Caco-2 (cell line): ENCODE results near the gene APC. TPM values are rescaled to one million over a fixed set of nuclear protein-coding genes. Genes with fewer than 3 reads are reported as not detected.

Source experiments
- BruUV-seq: library from RNA; stranded (reverse); fragments of 400-500 nt; replicated peaks from 2 replicates; lab custom pipeline; 2021; lab: Mats Ljungman, UMichigan
- CTCF ChIA-PET: fragments of 300-600 bp; sonication (Branson Sonifier 250); formaldehyde crosslinking; loops from one replicate; lab custom pipeline; 2022; ENCODE audit warnings: antibody characterized with exemption; lab: Charles Lee
- POLR2A ChIA-PET: fragments of 300-600 bp; sonication (Branson Sonifier 250); formaldehyde crosslinking; loops from one replicate; lab custom pipeline; 2022; ENCODE audit warnings: antibody characterized with exemption; lab: Charles Lee
- DNase-seq, 2 experiments: peaks; one replicate each; pipeline versions ENCODE4 v3.0.0 to v3.0.0-alpha.2; 2020 to 2022
- H3K27me3 ChIP-seq: replicated peaks from 2 replicates; pipeline ENCODE4 v1.6.0; 2011; ENCODE audit warnings: low read length; ENCODE audit not compliant: control insufficient read depth, insufficient read depth
- H3K36me3 ChIP-seq: 2 replicates; pipeline ENCODE4 v1.5.1; 2011; ENCODE audit warnings: low read length; ENCODE audit not compliant: control insufficient read depth, insufficient read depth
- H3K4me1 ChIP-seq: fragments of 250-450 bp; sonication (Bioruptor Pico); 2 replicates; pipeline ENCODE4 v1.5.1; 2020; ENCODE audit warnings: mild to moderate bottlenecking
- H3K4me3 ChIP-seq: 2 replicates; pipeline ENCODE4 v1.5.1; 2011; ENCODE audit warnings: low read depth, mild to moderate bottlenecking, control low read depth, low read length
- H3K9me3 ChIP-seq: fragments of 250-450 bp; sonication (Bioruptor Pico); 2 replicates; pipeline ENCODE4 v1.5.1; 2020; ENCODE audit warnings: mild to moderate bottlenecking, moderate library complexity
- H3K27ac Mint-ChIP-seq: one replicate; pipeline ENCODE4 v1.8.0; 2022; ENCODE audit warnings: mixed read lengths; ENCODE audit not compliant: unreplicated experiment
- H3K27me3 Mint-ChIP-seq: one replicate; pipeline ENCODE4 v1.8.0; 2022; ENCODE audit warnings: mixed read lengths; ENCODE audit not compliant: insufficient read depth, unreplicated experiment
- H3K36me3 Mint-ChIP-seq: one replicate; pipeline ENCODE4 v1.8.0; 2022; ENCODE audit warnings: mild to moderate bottlenecking, mixed read lengths; ENCODE audit not compliant: insufficient read depth, unreplicated experiment
- H3K4me1 Mint-ChIP-seq: one replicate; pipeline ENCODE4 v1.8.0; 2022; ENCODE audit warnings: low read depth, mixed read lengths; ENCODE audit not compliant: unreplicated experiment
- H3K4me3 Mint-ChIP-seq: one replicate; pipeline ENCODE4 v1.8.0; 2022; ENCODE audit warnings: mild to moderate bottlenecking, moderate library complexity, mixed read lengths; ENCODE audit not compliant: unreplicated experiment
- H3K9me3 Mint-ChIP-seq: one replicate; pipeline ENCODE4 v1.8.0; 2022; ENCODE audit warnings: mixed read lengths; ENCODE audit not compliant: unreplicated experiment
- intact Hi-C: fragments of 100-400 bp; cut with micrococcal nuclease; formaldehyde crosslinking; loops from one replicate; pipeline ENCODE4 v1.10.0; 2022; ENCODE audit not compliant: unreplicated experiment
- total RNA-seq: library from RNA; stranded (reverse); gene quantifications from 2 replicates; pipeline ENCODE4 v1.2.3, GENCODE V29; 2022
- TF ChIP-seq, protein P1 (sequence below), 2 experiments: fragments of 200-600 bp in 1 of 2; IDR thresholded peaks; 1 replicate in 1 of 2; 2 replicates in 1 of 2; pipeline versions ENCODE4 v1.5.1 to v1.8.0; 2011 to 2022; ENCODE audit warnings: antibody characterized with exemption in 1 of 2, control low read depth in 1 of 2, inconsistent platforms in 1 of 2, low read depth in 1 of 2, low read length in 1 of 2, mild to moderate bottlenecking in 1 of 2, moderate library complexity in 1 of 2; ENCODE audit not compliant: insufficient read depth in 1 of 2, severe bottlenecking in 1 of 2, unreplicated experiment in 1 of 2

Gene APC
- total RNA-seq, 1 experiment from 2014 or later = 28.6 TPM

DNA sequence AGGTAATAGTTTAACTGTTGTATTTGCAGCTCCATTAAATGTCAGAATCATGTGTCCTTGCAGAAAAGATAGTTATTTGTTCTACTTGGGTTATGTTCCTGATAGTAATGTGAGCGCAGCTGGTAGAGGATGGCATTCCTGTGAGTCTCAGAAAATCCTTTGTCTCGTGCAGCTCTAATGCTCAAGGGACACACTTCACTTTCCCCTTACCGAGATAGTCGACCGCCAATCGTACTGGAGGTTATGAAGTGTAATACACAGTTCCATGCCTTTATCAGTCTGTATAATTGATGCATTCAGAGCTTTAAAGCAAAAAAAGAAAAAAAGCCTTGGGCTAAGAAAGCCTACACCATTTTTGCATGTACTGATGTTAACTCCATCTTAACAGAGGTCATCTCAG lies 63.2 kb downstream of the APC start:
- intact Hi-C loops = no loop called here
- no peak for DNase-seq
- H3K36me3 ChIP-seq = no peaks in the 10 kb centered on the region
- ChIA-PET CTCF (no interaction called here), POLR2A (no interaction called here)
- H3K36me3 Mint-ChIP-seq = peaks cover 8% of the 10 kb centered on the region
- H3K4me1 ChIP-seq = peaks cover 20% of the 10 kb centered on the region
- H3K4me3 Mint-ChIP-seq = no peak overlapping the region
- H3K27me3 Mint-ChIP-seq = no peaks in the 10 kb centered on the region
- H3K9me3 ChIP-seq = no peaks in the 10 kb centered on the region
- no peak overlapping the region for H3K27ac Mint-ChIP-seq
- TF ChIP-seq, protein P1, sequence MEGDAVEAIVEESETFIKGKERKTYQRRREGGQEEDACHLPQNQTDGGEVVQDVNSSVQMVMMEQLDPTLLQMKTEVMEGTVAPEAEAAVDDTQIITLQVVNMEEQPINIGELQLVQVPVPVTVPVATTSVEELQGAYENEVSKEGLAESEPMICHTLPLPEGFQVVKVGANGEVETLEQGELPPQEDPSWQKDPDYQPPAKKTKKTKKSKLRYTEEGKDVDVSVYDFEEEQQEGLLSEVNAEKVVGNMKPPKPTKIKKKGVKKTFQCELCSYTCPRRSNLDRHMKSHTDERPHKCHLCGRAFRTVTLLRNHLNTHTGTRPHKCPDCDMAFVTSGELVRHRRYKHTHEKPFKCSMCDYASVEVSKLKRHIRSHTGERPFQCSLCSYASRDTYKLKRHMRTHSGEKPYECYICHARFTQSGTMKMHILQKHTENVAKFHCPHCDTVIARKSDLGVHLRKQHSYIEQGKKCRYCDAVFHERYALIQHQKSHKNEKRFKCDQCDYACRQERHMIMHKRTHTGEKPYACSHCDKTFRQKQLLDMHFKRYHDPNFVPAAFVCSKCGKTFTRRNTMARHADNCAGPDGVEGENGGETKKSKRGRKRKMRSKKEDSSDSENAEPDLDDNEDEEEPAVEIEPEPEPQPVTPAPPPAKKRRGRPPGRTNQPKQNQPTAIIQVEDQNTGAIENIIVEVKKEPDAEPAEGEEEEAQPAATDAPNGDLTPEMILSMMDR (IDR thresholded peaks at IDR 0.05; ENCODE audit: insufficient read depth in 1 of 2, low read depth in 1 of 2, low read length in 1 of 2, severe bottlenecking in 1 of 2, unreplicated experiment in 1 of 2) = no peak
- H3K9me3 Mint-ChIP-seq = no peaks in the 10 kb centered on the region
- H3K4me1 Mint-ChIP-seq = peaks cover 28% of the 10 kb centered on the region
- no peak overlapping the region for H3K4me3 ChIP-seq
- H3K27me3 ChIP-seq = no peaks in the 10 kb centered on the region
- no TSS peak for BruUV-seq

DNA sequence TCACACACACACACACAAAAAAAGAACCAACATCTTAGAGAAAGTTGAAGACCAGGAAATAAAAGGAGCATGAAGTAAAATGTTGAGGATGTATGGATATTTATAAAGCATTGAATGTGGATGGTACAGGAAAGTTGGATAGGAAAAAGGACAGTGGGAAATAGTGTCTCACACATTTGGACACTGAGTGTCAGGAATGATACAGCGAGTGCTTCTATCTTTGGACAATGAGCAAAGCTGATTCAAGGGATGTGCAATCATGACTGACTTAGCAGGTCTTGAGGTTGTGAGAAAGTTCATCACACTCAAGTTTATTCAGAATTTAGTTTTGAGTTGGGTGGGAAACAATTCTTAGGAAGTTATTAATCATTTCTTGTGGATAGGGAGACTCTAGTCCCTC lies 73.3 kb downstream of the APC start:
- TF ChIP-seq, protein P1 (IDR thresholded peaks at IDR 0.05; ENCODE audit: insufficient read depth in 1 of 2, low read depth in 1 of 2, low read length in 1 of 2, severe bottlenecking in 1 of 2, unreplicated experiment in 1 of 2) = no peak
- Histone ChIP-seq H3K36me3 (no peaks in the 10 kb centered on the region), H3K27me3 (no peaks in the 10 kb centered on the region), H3K4me1 (no peaks in the 10 kb centered on the region), H3K4me3 (no peak overlapping the region), H3K9me3 (no peaks in the 10 kb centered on the region)
- Mint-ChIP-seq H3K36me3 (peaks cover 16% of the 10 kb centered on the region), H3K27me3 (no peaks in the 10 kb centered on the region), H3K4me1 (no peaks in the 10 kb centered on the region), H3K9me3 (no peaks in the 10 kb centered on the region), H3K4me3 (no peak overlapping the region), H3K27ac (no peak overlapping the region)
- CTCF ChIA-PET = interaction anchor here (0.9 kb wide), 1 partner anchor 38 kb away, joined by 3 read pairs; no protein-coding TSS in a partner anchor
- no peak for DNase-seq
- intact Hi-C loops = no loop called here
- POLR2A ChIA-PET = no interaction called here
- no TSS peak for BruUV-seq

DNA sequence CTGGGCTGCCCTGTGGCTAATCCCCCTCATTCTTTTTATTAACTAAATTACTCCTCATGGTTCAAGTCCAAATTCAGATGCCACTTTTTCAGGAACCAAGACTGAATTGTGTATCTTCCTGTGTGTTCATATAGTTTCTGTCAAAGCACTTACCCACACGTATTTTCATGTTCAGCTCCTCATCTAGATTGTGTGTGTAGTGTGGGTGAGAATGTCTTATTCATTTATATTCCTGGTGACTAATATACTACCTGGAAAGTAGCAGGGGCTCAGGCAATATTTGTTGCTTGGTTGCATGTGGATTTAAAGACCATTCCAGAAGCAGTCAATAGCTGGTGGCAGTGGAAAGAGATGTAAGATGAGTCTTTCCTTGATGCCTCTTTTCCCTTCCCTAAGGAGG lies 74.9 kb downstream of the APC start:
- no peaks in the 10 kb centered on the region for H3K9me3 Mint-ChIP-seq
- ChIA-PET CTCF (interaction anchor here (0.8 kb wide), 1 partner anchor 36 kb away, joined by 3 read pairs; no protein-coding TSS in a partner anchor), POLR2A (no interaction called here)
- no peaks in the 10 kb centered on the region for H3K27me3 Mint-ChIP-seq
- no peaks in the 10 kb centered on the region for H3K4me1 Mint-ChIP-seq
- no peaks in the 10 kb centered on the region for H3K36me3 ChIP-seq
- TF ChIP-seq, protein P1 (IDR thresholded peaks at IDR 0.05; ENCODE audit: insufficient read depth in 1 of 2, low read depth in 1 of 2, low read length in 1 of 2, severe bottlenecking in 1 of 2, unreplicated experiment in 1 of 2) = no peak
- DNase-seq = no peak
- H3K4me1 ChIP-seq = no peaks in the 10 kb centered on the region
- intact Hi-C loops = no loop called here
- no peaks in the 10 kb centered on the region for H3K9me3 ChIP-seq
- H3K27ac Mint-ChIP-seq = no peak overlapping the region
- H3K27me3 ChIP-seq = no peaks in the 10 kb centered on the region
- H3K36me3 Mint-ChIP-seq = peaks cover 20% of the 10 kb centered on the region
- H3K4me3 ChIP-seq = no peak overlapping the region
- no peak overlapping the region for H3K4me3 Mint-ChIP-seq
- BruUV-seq = no TSS peak
